Measurements from ENCODE around the gene FGFBP2.

GRCh38 chr4:15996773-15997172 is 33.8 kb upstream of the FGFBP2 start:
- no peak for TF ChIP-seq CTCF (IDR thresholded peaks at IDR 0.05; ENCODE audit: low read length)
- TF ChIP-seq EZH2 (IDR thresholded peaks at IDR 0.05; ENCODE audit: borderline replicate concordance, low read length), result no peak

Data from OCI-LY1 (cell line).